ENCODE data around the gene TCF20.
A peak's percentile ranks its signal among the peaks of the same experiment; 100 is the strongest.

The TCF20 gene

GRCh38 chr22:42282252-42282942 is 11.9 kb upstream of the TCF20 start:
- DNase-seq (ENCODE audit: low read depth in 1 of 2, low spot score in 1 of 2) = no peak

- no peak for DNase-seq (ENCODE audit: low read depth in 1 of 2, low spot score in 1 of 2)
Observed at GRCh38 chr22:42281706-42282251, 11.3 kb upstream of the TCF20 start.

GRCh38 chr22:42281284-42281683 is 10.8 kb upstream of the TCF20 start:
- DNase-seq (ENCODE audit: low read depth in 1 of 2, low spot score in 1 of 2) = no peak

- no peak for DNase-seq (ENCODE audit: low read depth in 1 of 2, low spot score in 1 of 2)
Observed at GRCh38 chr22:42280836-42281235, 10.4 kb upstream of the TCF20 start.

- DNase-seq (ENCODE audit: low read depth in 1 of 2, low spot score in 1 of 2) = no peak
Observed at GRCh38 chr22:42280140-42280539, 9.7 kb upstream of the TCF20 start.

- no peak for DNase-seq (ENCODE audit: low read depth in 1 of 2, low spot score in 1 of 2)
Observed at GRCh38 chr22:42279425-42280020, 9.1 kb upstream of the TCF20 start.

- DNase-seq (ENCODE audit: low read depth in 1 of 2, low spot score in 1 of 2) = no peak
Observed at GRCh38 chr22:42277988-42278776, 7.7 kb upstream of the TCF20 start.

- DNase-seq (ENCODE audit: low read depth in 1 of 2, low spot score in 1 of 2) = no peak
Observed at GRCh38 chr22:42277232-42277753, 6.8 kb upstream of the TCF20 start.

GRCh38 chr22:42275970-42276369 is 5.5 kb upstream of the TCF20 start:
- no peak for DNase-seq (ENCODE audit: low read depth in 1 of 2, low spot score in 1 of 2)

- no peak for DNase-seq (ENCODE audit: low read depth in 1 of 2, low spot score in 1 of 2)
Observed at GRCh38 chr22:42275176-42275575, 4.7 kb upstream of the TCF20 start.

- no peak for DNase-seq (ENCODE audit: low read depth in 1 of 2, low spot score in 1 of 2)
Observed at GRCh38 chr22:42273855-42274451, 3.5 kb upstream of the TCF20 start.

- DNase-seq (ENCODE audit: low read depth in 1 of 2, low spot score in 1 of 2) = no peak
Observed at GRCh38 chr22:42272431-42272999, 2.1 kb upstream of the TCF20 start.

GRCh38 chr22:42271906-42272305 is 1.5 kb upstream of the TCF20 start:
- DNase-seq (ENCODE audit: low read depth in 1 of 2, low spot score in 1 of 2) = no peak

GRCh38 chr22:42271191-42271813 is 849 bp upstream of the TCF20 start:
- no peak for DNase-seq (ENCODE audit: low read depth in 1 of 2, low spot score in 1 of 2)

GRCh38 chr22:42270176-42270509 is 310 bp downstream of the TCF20 start:
- DNase-seq (ENCODE audit: low read depth in 1 of 2, low spot score in 1 of 2) = no peak

- peak; percentile 41 to 52 for DNase-seq (ENCODE audit: low read depth in 1 of 2, low spot score in 1 of 2)
Observed at GRCh38 chr22:42269432-42270175, 849 bp downstream of the TCF20 start.

- DNase-seq (ENCODE audit: low read depth in 1 of 2, low spot score in 1 of 2) = no peak
Observed at GRCh38 chr22:42268852-42269410, 1.5 kb downstream of the TCF20 start.

- DNase-seq (ENCODE audit: low read depth in 1 of 2, low spot score in 1 of 2) = no peak
Observed at GRCh38 chr22:42265321-42265720, 5.1 kb downstream of the TCF20 start.

GRCh38 chr22:42263944-42264343 is 6.5 kb downstream of the TCF20 start:
- no peak for DNase-seq (ENCODE audit: low read depth in 1 of 2, low spot score in 1 of 2)

GRCh38 chr22:42262964-42263363 is 7.5 kb downstream of the TCF20 start:
- DNase-seq (ENCODE audit: low read depth in 1 of 2, low spot score in 1 of 2) = no peak

All from stimulated activated CD4-positive, alpha-beta T cell treated with anti-CD3 and anti-CD28 coated beads, Interleukin-15, amount 100 ng/mL, for 1 hour (primary cell).